Stimulated activated CD8-positive, alpha-beta memory T cell treated with anti-CD3 and anti-CD28 coated beads, Interleukin-12 subunit alpha, Interleukin-12 subunit beta, amount 100 ng/mL, for 4 hours (primary cell): ENCODE measurements around the gene POTEI.
"Not testable (repeated sequence)": the region's sequence is repeated elsewhere in the genome, so short reads cannot be mapped to it uniquely, and the experiment has no call there.

ENCODE experiments used
- DNase-seq: peaks from one replicate; pipeline ENCODE4 v3.0.0-alpha.2; 2020; ENCODE audit warnings: low read depth

The POTEI gene

GRCh38 chr2:130455413-130455812 is 53.7 kb downstream of the POTEI start:
- not testable (repeated sequence) for DNase-seq

GRCh38 chr2:130454712-130455083 is 54.4 kb downstream of the POTEI start:
- not testable (repeated sequence) for DNase-seq

GRCh38 chr2:130453955-130454711 is 55.0 kb downstream of the POTEI start:
- not testable (repeated sequence) for DNase-seq

- not testable (repeated sequence) for DNase-seq
Measured at GRCh38 chr2:130452897-130453296, 56.2 kb downstream of the POTEI start.

GRCh38 chr2:130451823-130452222 is 57.3 kb downstream of the POTEI start:
- DNase-seq = not testable (repeated sequence)

GRCh38 chr2:130451278-130451677 is 57.9 kb downstream of the POTEI start:
- DNase-seq = not testable (repeated sequence)

- not testable (repeated sequence) for DNase-seq
Measured at GRCh38 chr2:130450366-130450765, 58.8 kb downstream of the POTEI start.

GRCh38 chr2:130427631-130428030 is 81.5 kb downstream of the POTEI start:
- not testable (repeated sequence) for DNase-seq

- DNase-seq = not testable (repeated sequence)
Measured at GRCh38 chr2:130418845-130419244, 90.3 kb downstream of the POTEI start.

- DNase-seq = not testable (repeated sequence)
Measured at GRCh38 chr2:130416693-130417092, 92.4 kb downstream of the POTEI start.
